SU-DHL-6 (cell line): Measurements from ENCODE around the gene CPNE4.

ENCODE experiments used
- CTCF ChIP-seq: fragments of 200-600 bp; sonication (generic); IDR thresholded peaks from one replicate; pipeline ENCODE4 v1.5.1; 2017; ENCODE audit warnings: antibody characterized with exemption, mild to moderate bottlenecking, low read length, moderate library complexity; ENCODE audit not compliant: insufficient read depth, poor library complexity, severe bottlenecking
- EZH2phosphoT487 ChIP-seq: fragments of 200-600 bp; sonication (generic), shearing (Covaris generic); conservative IDR thresholded peaks from 2 replicates; pipeline ENCODE4 v1.6.1; 2018; ENCODE audit warnings: mild to moderate bottlenecking, antibody characterized with exemption, low read length, moderate library complexity, mixed read lengths

GRCh38 chr3:131544557-131544956 lies 490.3 kb downstream of the CPNE4 start:
- TF ChIP-seq EZH2phosphoT487 (no peak), CTCF (no peak)
